Spleen (tissue), 7 donors: Measurements from ENCODE around the gene SLC25A45.

Experiments used
- CTCF ChIP-seq, 11 experiments: fragments of 200-600 bp in 7 of 11; fragments of 450-650 bp in 4 of 11; sonication (generic) in 4 of 11; IDR thresholded peaks in 8 of 11; conservative IDR thresholded peaks in 3 of 11; 1 replicate in 7 of 11; 2 replicates in 4 of 11; pipeline versions ENCODE4 v1.4.0 to v1.8.0; 2016 to 2021; ENCODE audit warnings: antibody characterized with exemption in 11 of 11, inconsistent platforms in 4 of 11, mild to moderate bottlenecking in 1 of 11
- POLR2A ChIP-seq, 3 donors: fragments of 450-650 bp; IDR thresholded peaks; one replicate each; pipeline ENCODE4 v1.5.1; 2017; ENCODE audit warnings: antibody characterized with exemption in 3 of 3, mild to moderate bottlenecking in 1 of 3
- POLR2AphosphoS5 ChIP-seq, 3 donors: sonication (generic); formaldehyde crosslinking; IDR thresholded peaks; one replicate each; pipeline ENCODE4 v1.5.1; 2017; ENCODE audit warnings: antibody characterized with exemption in 3 of 3
- donor health status: DM: no; HTN: no; CAD: no; lungs with moderate emphysema.
- donor health status: DM: no; HTN: no; CAD: no.
- donor health status: DM: no; HTN: no; CAD: no.

GRCh38 chr11:65422633-65423515, 40.4 kb upstream of the SLC25A45 start, which contains the start of gene NEAT1:
- TF ChIP-seq CTCF (IDR thresholded peaks at IDR 0.05 in 8 of 11, conservative IDR thresholded peaks at IDR 0.05 in 3 of 11) (no peak), POLR2A (IDR thresholded peaks at IDR 0.05) (peak; percentile 100), POLR2AphosphoS5 (IDR thresholded peaks at IDR 0.05) (peak; percentile 97 to 100 (median 100))
